Raji (cell line): ENCODE data around the gene ACAP1.

Experiments
- POLR2A ChIP-seq: IDR thresholded peaks from 2 replicates; pipeline ENCODE4 v1.6.1; 2011; ENCODE audit warnings: low read depth, low read length, control low read depth; ENCODE audit not compliant: insufficient read depth

ACAP1 gene

GRCh38 chr17:7355053-7355452 lies 18.7 kb downstream of the ACAP1 start, which contains the start of gene TMEM95:
Gene TMEM95, plus strand, starts transcription at chr17:7355156. Its CDS starts 49 bp downstream, at chr17:7355205.
- no peak for TF ChIP-seq POLR2A

DNA sequence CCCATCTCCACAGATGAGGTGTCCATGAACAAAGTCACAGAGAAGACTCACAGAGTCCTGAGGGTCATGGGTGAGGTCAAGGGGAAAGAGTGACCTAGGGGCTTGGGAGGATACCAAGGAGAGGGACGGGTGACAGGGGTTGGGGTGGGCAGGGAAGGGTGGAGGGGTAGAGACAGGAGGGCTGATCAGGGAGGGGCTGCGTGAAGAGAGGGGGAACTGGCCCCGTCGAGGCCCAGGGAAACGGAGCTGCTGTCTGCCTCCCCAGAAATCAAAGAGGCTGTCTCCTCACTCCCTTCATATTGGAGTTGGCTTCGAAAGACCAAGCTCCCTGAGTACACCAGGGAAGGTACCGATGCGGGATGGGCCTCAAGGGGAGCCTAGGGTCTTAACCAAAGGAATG lies 19.2 kb downstream of the ACAP1 start:
- TF ChIP-seq POLR2A: no peak

- TF ChIP-seq POLR2A: peak; percentile 39; the same call in 1 of the 2 replicates
Measured at GRCh38 chr17:7356072-7356549, 19.8 kb downstream of the ACAP1 start.

GRCh38 chr17:7356756-7357155 lies 20.4 kb downstream of the ACAP1 start:
- no peak for TF ChIP-seq POLR2A

- no peak for TF ChIP-seq POLR2A
Measured at GRCh38 chr17:7357381-7357780, 21.1 kb downstream of the ACAP1 start.

- no peak for TF ChIP-seq POLR2A
Measured at GRCh38 chr17:7361906-7362305, 25.6 kb downstream of the ACAP1 start.

DNA sequence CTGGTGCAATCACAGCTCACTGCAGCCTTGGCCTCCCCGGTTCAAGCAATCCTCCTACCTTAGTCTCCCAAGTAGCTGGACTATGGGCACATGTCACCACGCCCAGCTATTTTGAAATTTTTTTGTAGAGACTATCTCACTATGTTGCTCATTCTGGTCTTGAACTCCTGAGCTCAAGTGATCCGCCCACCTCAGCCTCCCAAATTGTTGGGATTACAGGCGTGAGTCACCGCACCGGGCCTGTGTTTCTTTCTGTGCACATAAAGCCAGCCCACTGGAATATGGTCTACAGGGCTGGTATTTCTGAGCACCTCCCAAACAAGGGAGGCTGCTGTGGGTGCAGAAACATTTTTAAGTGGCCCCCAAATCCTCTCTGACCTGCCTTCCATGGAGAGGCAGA lies 27.0 kb downstream of the ACAP1 start:
- TF ChIP-seq POLR2A: no peak

DNA sequence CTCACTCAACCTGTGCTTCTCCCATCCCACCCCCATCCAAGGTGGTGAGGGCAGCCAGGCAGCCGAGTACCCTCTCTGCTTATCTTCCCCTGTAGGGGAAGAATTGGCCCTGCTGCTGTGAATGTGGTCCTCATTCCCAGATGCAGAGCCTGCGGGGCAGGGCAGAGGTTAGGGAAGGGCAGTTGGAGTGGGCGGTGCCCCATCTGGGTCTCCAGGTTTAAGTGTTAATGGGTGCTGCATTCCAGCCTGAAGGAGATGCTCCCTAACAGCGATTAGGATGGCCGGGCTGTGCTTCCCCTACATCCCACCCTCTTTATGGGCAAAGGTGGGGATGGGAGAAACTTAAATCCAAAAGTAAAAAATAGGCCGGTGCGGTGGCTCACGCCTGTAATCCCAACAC lies 30.8 kb downstream of the ACAP1 start:
- no peak for TF ChIP-seq POLR2A

- no peak for TF ChIP-seq POLR2A
Measured at GRCh38 chr17:7367918-7368598, 31.7 kb downstream of the ACAP1 start.

GRCh38 chr17:7369825-7370224 lies 33.5 kb downstream of the ACAP1 start:
- TF ChIP-seq POLR2A: no peak

GRCh38 chr17:7370853-7371252 lies 34.5 kb downstream of the ACAP1 start:
- no peak for TF ChIP-seq POLR2A

GRCh38 chr17:7374353-7374752 lies 38.0 kb downstream of the ACAP1 start:
- TF ChIP-seq POLR2A: no peak

GRCh38 chr17:7379134-7379533 lies 42.8 kb downstream of the ACAP1 start:
- TF ChIP-seq POLR2A: no peak

- no peak for TF ChIP-seq POLR2A
Measured at GRCh38 chr17:7380321-7380720, 44.0 kb downstream of the ACAP1 start.

DNA sequence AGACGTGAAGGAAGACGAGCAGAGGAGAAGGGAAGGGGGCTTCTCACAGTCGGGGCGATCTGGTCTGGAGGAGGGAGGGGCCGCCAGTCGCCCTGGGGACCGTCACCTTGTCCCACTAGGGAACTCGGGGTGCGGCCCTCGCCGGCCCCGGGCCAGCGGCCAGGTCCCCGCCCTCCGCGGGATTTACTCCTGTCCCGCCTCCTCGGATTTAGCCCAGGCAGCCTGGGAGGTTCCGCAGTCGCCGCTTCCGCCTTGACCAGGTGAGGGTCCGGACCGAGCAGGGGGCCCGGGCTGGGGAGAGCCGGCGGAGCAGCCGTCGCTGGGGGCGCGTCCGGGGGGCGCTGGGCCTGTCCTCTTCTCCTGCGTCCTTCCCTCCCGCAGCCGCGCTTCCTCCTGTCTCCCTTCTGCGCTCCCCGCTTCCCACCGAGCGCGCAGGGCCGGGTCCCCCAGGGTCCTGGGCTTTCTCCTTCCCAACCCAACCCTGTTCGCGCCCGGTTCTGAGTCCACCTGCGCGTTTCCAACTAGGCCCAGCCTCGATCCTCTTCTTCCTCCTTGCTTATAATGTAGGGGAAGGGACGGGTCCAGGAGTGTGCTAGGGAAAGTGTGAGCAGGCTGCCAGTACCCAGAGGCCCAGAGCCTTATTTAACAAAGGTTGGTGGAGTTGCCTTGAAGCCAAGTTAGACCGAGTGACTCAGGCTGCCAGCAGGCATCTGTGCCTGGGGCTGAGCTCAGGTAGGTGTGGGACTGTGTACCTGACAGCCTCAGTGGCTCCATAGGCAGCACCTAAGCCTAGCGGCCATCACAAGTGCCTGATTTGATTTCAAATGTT lies 44.7 kb downstream of the ACAP1 start, which contains the start of gene TNK1:
Gene TNK1, plus strand, starts transcription at position 235 of the 829 bp plus-strand sequence. CDS start 1,838 bp downstream, outside the sequence.
- no peak for TF ChIP-seq POLR2A

- no peak for TF ChIP-seq POLR2A
Measured at GRCh38 chr17:7382901-7383300, 46.6 kb downstream of the ACAP1 start.

DNA sequence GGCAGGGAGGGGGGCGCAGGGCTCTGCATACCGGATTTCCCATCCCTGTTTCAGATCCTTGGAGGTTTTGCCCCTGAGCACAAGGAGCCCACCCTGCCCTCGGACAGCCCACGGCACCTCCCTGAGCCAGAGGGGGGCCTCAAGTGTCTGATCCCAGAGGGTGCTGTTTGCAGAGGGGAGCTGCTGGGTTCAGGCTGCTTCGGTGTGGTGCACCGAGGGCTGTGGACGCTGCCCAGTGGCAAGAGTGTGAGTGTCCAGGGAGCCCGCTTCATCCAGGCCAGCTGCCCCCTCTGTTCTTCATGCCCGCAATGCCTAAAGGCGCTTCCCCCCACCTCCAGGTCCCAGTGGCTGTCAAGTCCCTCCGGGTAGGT lies 47.0 kb downstream of the ACAP1 start:
- no peak for TF ChIP-seq POLR2A
